ENCODE data around the gene TNXB.
"Not testable (repeated sequence)": the region's sequence is repeated elsewhere in the genome, so short reads cannot be mapped to it uniquely, and the experiment has no call there.

The TNXB gene

GRCh38 chr6:32052626-32053025 is 56.5 kb downstream of the TNXB start:
- DNase-seq = not testable (repeated sequence)

DNA sequence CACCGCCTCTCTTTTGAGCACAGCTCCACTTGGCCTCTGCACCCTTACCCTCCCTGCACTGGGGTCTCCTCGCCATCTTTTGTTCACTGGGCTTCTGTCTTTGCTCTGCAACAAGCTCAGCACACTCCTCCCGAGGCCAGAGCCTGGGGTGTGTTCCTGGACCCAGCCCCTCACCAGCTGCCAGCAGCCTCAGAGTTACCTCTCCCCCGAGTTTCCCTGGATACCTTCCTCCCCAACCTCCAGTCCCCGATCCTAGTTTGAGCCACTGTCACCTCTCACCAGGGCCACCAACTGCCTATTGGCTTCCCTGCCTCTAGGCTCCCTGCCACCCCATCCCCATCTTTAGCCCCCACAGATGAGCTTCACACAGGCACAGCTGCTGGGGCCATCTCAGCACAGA is 58.6 kb downstream of the TNXB start:
- no peak for DNase-seq

DNA sequence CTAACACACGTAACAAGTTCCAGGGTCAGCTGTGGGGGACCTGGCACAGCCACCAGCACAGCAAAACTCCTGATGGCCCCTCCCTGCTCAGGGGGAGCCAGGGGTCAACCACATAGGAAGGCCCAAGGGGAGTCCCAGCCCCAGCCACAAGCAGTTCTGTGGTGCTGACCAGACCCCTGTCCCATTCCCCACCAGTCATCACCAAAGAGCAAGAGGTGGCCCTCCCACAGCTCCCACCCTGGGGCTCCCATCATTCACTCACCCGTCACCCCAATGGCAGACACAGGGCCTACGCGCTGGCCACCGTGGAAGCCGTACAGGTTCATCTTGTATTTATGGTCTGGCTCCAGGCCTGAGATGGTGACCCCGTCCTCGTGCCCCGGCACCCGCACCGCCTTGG is 59.4 kb downstream of the TNXB start:
- not testable (repeated sequence) for DNase-seq

- DNase-seq = not testable (repeated sequence)
Measured at GRCh38 chr6:32049149-32049548, 60.0 kb downstream of the TNXB start.

- DNase-seq = peak; percentile 63
Measured at GRCh38 chr6:32047855-32048766, 61.0 kb downstream of the TNXB start.

GRCh38 chr6:32047539-32047854 is 61.6 kb downstream of the TNXB start:
- DNase-seq = no peak

GRCh38 chr6:32047084-32047478 is 62.1 kb downstream of the TNXB start:
- DNase-seq = no peak

DNA sequence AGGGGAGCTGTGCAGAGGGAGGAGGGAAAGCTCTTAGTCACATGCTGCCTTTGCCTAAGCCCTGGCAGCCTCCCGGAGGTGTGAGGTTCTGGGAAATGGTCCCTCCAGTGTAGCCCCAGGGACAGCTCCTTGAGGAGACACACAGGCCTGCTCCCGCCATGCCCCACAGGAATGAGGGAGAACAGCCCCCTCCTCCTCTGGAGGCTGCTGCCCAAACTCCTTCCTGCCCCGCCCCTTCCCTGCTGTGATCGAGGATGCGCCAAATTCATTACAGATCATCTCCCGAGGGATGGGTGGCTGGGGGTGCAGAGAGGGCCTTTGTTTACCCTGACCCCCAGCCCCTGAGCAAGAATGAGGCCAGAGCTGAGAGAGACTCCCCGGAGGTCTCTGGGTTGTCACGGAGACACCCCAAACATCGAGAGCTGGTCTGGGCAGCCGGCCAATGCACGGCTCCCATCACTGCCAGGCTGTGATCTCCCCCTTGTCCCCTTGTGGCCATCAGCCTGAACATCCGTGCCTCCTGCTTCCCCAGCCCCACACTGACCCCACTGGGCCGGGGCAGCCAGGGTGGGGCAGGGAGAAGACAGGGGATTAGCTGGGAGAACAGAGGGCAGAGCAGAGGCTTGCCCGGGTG is 62.6 kb downstream of the TNXB start:
- no peak for DNase-seq

DNA sequence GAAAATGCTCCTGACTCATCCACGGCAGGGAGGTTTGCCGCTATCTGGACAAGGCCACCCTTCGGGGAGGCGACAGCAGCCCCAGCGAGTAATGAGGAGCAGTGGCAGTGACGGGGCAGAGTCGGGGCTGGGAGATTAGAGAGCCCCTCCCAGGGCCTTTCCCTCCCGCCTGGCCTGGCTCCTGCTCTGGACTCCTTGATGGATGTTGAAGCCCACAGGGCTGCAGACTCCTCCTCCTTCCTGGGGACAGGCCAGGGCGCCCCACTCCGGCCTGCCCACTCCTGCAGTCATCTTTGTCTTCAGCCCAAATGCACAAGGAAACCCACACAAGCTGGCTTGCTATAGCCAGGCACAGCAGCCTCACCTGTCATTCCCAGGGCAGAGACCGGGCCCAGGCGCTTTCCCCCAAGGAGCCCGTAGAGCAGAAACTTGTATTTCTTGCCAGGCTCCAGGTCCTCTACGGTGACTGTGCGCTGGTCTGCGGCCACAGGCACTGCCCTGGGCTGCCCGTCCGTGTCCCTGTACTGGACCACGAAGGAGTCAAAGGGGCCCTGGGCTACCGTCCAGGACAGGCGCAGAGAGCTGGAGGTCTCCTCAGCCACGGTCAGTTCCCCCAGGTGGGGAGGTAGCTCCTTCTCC is 63.2 kb downstream of the TNXB start:
- no peak for DNase-seq

DNA sequence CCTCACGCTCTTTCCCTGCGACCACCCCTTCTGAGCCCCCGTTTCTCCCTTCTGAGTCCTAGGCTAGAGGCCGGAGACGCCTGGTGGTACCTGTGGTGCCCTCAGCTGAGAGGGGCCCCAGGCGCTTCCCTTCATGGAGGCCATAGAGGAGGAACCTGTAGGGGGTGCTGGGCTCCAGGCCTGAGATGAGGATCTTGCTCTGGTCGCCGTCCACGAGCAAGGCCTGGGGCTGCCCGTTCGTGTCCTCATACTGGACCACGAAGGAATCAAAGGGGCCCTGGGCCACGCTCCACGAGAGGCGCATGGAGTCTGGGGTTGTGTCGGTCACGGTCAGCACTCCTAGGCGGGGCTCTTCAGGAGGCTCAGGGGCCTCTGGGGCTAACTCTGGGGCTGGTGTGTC is 64.2 kb downstream of the TNXB start:
- not testable (repeated sequence) for DNase-seq

GRCh38 chr6:32043589-32044380 is 65.4 kb downstream of the TNXB start:
- not testable (repeated sequence) for DNase-seq

DNA sequence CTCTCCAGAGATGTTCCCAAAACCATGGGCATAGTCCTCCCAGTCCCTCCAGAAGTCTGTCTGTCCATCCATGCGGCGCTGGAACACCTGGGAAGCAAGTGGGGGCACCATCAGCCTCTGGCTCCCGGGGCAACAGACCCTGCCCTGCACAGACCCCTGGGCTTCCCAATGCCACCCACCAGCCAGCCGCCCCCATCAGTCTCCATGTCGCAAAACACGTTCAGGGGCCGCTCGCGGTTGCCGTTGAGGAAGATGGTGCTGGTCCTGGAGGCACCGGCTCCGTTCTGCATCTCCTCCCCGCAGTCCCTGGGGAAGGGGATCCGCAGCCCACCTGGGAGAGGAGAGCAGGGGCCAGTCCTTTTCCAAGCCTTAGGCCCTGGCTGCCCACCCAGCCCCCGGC is 66.9 kb downstream of the TNXB start:
- not testable (repeated sequence) for DNase-seq

GRCh38 chr6:32041385-32041784 is 67.8 kb downstream of the TNXB start:
- not testable (repeated sequence) for DNase-seq

DNA sequence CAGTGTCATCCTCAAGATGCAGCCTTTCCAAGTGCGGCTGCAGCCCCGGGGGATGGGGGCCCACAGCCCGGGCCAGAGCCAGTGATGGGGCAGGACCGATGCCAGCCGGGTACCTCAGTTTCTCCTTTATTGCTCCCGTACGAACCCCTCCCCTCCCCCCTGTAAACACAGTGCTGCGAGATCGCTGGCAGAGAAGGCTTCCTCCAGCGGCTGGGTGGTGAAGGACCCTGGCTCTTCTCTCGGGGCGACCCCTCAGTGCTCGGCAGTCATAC is 68.2 kb downstream of the TNXB start:
- not testable (repeated sequence) for DNase-seq

- not testable (repeated sequence) for DNase-seq
Measured at GRCh38 chr6:32040299-32041049, 68.7 kb downstream of the TNXB start.

DNA sequence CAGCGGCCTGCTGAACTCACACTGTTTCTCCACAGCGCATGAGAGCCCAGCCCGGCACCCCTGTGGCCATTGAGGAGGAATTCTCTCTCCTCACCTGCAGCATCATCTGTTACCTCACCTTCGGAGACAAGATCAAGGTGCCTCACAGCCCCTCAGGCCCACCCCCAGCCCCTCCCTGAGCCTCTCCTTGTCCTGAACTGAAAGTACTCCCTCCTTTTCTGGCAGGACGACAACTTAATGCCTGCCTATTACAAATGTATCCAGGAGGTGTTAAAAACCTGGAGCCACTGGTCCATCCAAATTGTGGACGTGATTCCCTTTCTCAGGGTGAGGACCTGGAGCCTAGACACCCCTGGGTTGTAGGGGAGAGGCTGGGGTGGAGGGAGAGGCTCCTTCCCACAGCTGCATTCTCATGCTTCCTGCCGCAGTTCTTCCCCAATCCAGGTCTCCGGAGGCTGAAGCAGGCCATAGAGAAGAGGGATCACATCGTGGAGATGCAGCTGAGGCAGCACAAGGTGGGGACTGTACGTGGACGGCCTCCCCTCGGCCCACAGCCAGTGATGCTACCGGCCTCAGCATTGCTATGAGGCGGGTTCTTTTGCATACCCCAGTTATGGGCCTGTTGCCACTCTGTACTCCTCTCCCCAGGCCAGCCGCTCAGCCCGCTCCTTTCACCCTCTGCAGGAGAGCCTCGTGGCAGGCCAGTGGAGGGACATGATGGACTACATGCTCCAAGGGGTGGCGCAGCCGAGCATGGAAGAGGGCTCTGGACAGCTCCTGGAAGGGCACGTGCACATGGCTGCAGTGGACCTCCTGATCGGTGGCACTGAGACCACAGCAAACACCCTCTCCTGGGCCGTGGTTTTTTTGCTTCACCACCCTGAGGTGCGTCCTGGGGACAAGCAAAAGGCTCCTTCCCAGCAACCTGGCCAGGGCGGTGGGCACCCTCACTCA is 69.5 kb downstream of the TNXB start:
- DNase-seq = not testable (repeated sequence)

DNA sequence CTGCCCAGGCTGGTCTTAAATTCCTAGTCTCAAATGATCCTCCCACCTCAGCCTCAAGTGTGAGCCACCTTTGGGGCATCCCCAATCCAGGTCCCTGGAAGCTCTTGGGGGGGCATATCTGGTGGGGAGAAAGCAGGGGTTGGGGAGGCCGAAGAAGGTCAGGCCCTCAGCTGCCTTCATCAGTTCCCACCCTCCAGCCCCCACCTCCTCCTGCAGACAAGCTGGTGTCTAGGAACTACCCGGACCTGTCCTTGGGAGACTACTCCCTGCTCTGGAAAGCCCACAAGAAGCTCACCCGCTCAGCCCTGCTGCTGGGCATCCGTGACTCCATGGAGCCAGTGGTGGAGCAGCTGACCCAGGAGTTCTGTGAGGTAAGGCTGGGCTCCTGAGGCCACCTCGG is 70.3 kb downstream of the TNXB start:
- not testable (repeated sequence) for DNase-seq

- DNase-seq = not testable (repeated sequence)
Measured at GRCh38 chr6:32037598-32038524, 71.3 kb downstream of the TNXB start, which contains the start of gene CYP21A2. TSS of gene CYP21A2 (plus strand) at chr6:32038415. CDS start at chr6:32038423, 8 bp downstream.

DNA sequence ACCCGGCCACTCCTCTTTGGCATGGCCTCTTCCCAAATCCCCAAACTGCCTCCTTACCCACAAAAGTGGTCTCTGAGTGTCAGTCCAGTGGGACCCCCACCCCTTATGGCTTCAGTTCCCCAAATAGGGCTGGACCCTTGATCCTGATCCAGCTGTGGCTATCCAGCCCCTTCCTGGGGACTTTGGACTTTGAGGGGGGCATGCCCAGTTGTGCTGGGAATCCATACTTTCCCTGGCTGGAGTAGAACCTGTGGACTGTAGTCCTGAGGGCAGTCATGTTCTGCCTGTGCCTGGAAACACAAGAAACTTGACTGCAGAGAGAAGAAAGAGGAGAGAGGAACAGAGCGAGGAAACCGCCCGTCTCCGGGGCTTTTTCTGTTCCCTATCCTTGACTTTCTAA is 72.0 kb downstream of the TNXB start:
- DNase-seq = not testable (repeated sequence)
